WTC11 (cell line): ENCODE results near the gene PIAS2. TPM values are rescaled to one million over a fixed set of nuclear protein-coding genes. Genes with fewer than 3 reads are reported as not detected.

ENCODE experiments used
- ATAC-seq: fragments of 200-7000 bp; cut with Tn5 transposase; 2 replicates; pipeline ENCODE4 v1.10.0; 2021; ENCODE audit warnings: mild to moderate bottlenecking, moderate library complexity
- CTCF ChIA-PET: fragments of 300-600 bp; sonication (Branson Sonifier 250); formaldehyde crosslinking; loops from one replicate; lab custom pipeline; 2021; ENCODE audit warnings: antibody characterized with exemption; lab: Charles Lee
- POLR2A ChIA-PET: fragments of 350-600 bp; sonication (Branson Sonifier 250); formaldehyde crosslinking; loops from one replicate; lab custom pipeline; 2021; ENCODE audit warnings: antibody characterized with exemption; lab: Charles Lee
- DNase-seq: peaks from one replicate; pipeline ENCODE4 v3.0.0; 2021; ENCODE audit warnings: low spot score
- H3K27ac Mint-ChIP-seq: 2 replicates; pipeline ENCODE4 v1.8.0; 2021; ENCODE audit warnings: mixed read lengths
- H3K27me3 Mint-ChIP-seq: 2 replicates; pipeline ENCODE4 v1.8.0; 2021; ENCODE audit warnings: low read depth, mild to moderate bottlenecking, moderate library complexity, mixed read lengths
- H3K36me3 Mint-ChIP-seq: 2 replicates; pipeline ENCODE4 v1.8.0; 2021; ENCODE audit warnings: mixed read lengths
- H3K4me1 Mint-ChIP-seq: 2 replicates; pipeline ENCODE4 v1.8.0; 2022; ENCODE audit warnings: mixed read lengths
- H3K4me3 Mint-ChIP-seq: 2 replicates; pipeline ENCODE4 v1.8.0; 2021; ENCODE audit warnings: mild to moderate bottlenecking, moderate library complexity, mixed read lengths
- H3K9me3 Mint-ChIP-seq: 2 replicates; pipeline ENCODE4 v1.8.0; 2021; ENCODE audit warnings: mixed read lengths
- ATF2 ChIP-seq: sonication (generic); formaldehyde crosslinking; IDR thresholded peaks from 2 replicates; pipeline ENCODE4 v1.8.1; 2022; ENCODE audit warnings: low read depth, missing genetic modification reagents, borderline replicate concordance
- CREB1 ChIP-seq: sonication (generic); formaldehyde crosslinking; IDR thresholded peaks from 2 replicates; pipeline ENCODE4 v1.8.0; 2023; ENCODE audit warnings: mild to moderate bottlenecking, missing genetic modification reagents
- ETV6 ChIP-seq: sonication (generic); formaldehyde crosslinking; IDR thresholded peaks from 2 replicates; pipeline ENCODE4 v1.8.1; 2022; ENCODE audit warnings: mild to moderate bottlenecking, missing genetic modification reagents
- FOXP1 ChIP-seq: sonication (generic); formaldehyde crosslinking; IDR thresholded peaks from 2 replicates; pipeline ENCODE4 v1.8.0; 2022; ENCODE audit warnings: missing genetic modification reagents, mild to moderate bottlenecking, moderate library complexity, borderline replicate concordance
- KAT7 ChIP-seq: sonication (generic); formaldehyde crosslinking; IDR thresholded peaks from 2 replicates; pipeline ENCODE4 v1.8.1; 2023; ENCODE audit warnings: missing genetic modification reagents, mild to moderate bottlenecking, borderline replicate concordance
- MXD4 ChIP-seq: fragments of 250-450 bp; sonication (Bioruptor Pico); IDR thresholded peaks from 2 replicates; pipeline ENCODE4 v1.8.0; 2021; ENCODE audit warnings: mild to moderate bottlenecking, moderate library complexity, borderline replicate concordance
- MYBL2 ChIP-seq: sonication (generic); formaldehyde crosslinking; IDR thresholded peaks from 2 replicates; pipeline ENCODE4 v1.8.1; 2023; ENCODE audit warnings: mild to moderate bottlenecking, moderate library complexity, missing genetic modification reagents
- ZNF121 ChIP-seq: sonication (generic); formaldehyde crosslinking; IDR thresholded peaks from 2 replicates; pipeline ENCODE4 v1.8.0; 2023; ENCODE audit warnings: missing genetic modification reagents
- ZNF219 ChIP-seq: sonication (generic); formaldehyde crosslinking; IDR thresholded peaks from 2 replicates; pipeline ENCODE4 v1.8.0; 2023; ENCODE audit warnings: missing genetic modification reagents, mild to moderate bottlenecking, borderline replicate concordance
- ZNF232 ChIP-seq: sonication (generic); formaldehyde crosslinking; IDR thresholded peaks from 2 replicates; pipeline ENCODE4 v1.8.0; 2022; ENCODE audit warnings: mild to moderate bottlenecking, missing genetic modification reagents
- ZNF317 ChIP-seq: sonication (generic); formaldehyde crosslinking; IDR thresholded peaks from 2 replicates; pipeline ENCODE4 v1.8.1; 2023; ENCODE audit warnings: low read depth, mild to moderate bottlenecking, moderate library complexity, missing genetic modification reagents, borderline replicate concordance
- ZNF671 ChIP-seq: fragments of 250-450 bp; sonication (Bioruptor Pico); IDR thresholded peaks from 2 replicates; pipeline ENCODE4 v1.8.0; 2021; ENCODE audit warnings: mild to moderate bottlenecking
- total RNA-seq: library from RNA; stranded (reverse); gene quantifications from 3 replicates; pipeline ENCODE4 v1.2.3, GENCODE V29; 2021
- TF ChIP-seq, protein P1 (sequence below): sonication (generic); formaldehyde crosslinking; IDR thresholded peaks from 2 replicates; pipeline ENCODE4 v1.8.0; 2022; ENCODE audit warnings: mild to moderate bottlenecking, missing genetic modification reagents
- TF ChIP-seq, protein P2 (sequence below): fragments of 200-600 bp; IDR thresholded peaks from 2 replicates; pipeline ENCODE4 v1.8.0; 2022; ENCODE audit warnings: antibody characterized with exemption
- TF ChIP-seq, protein P3 (sequence below): sonication (generic); formaldehyde crosslinking; IDR thresholded peaks from 2 replicates; pipeline ENCODE4 v1.8.0; 2022; ENCODE audit warnings: mild to moderate bottlenecking, missing genetic modification reagents
- TF ChIP-seq, protein P4 (sequence below): sonication (generic); formaldehyde crosslinking; IDR thresholded peaks from 2 replicates; pipeline ENCODE4 v1.8.0; 2023; ENCODE audit warnings: mild to moderate bottlenecking, missing genetic modification reagents
- TF ChIP-seq, protein P5 (sequence below): sonication (generic); formaldehyde crosslinking; IDR thresholded peaks from 2 replicates; pipeline ENCODE4 v1.8.1; 2022; ENCODE audit warnings: mild to moderate bottlenecking, missing genetic modification reagents, moderate library complexity, borderline replicate concordance
- TF ChIP-seq, protein P6 (sequence below): sonication (generic); formaldehyde crosslinking; conservative IDR thresholded peaks from 2 replicates; pipeline ENCODE4 v1.8.1; 2022; ENCODE audit warnings: mild to moderate bottlenecking, missing genetic modification reagents
- TF ChIP-seq, protein P7 (sequence below): sonication (generic); formaldehyde crosslinking; IDR thresholded peaks from 2 replicates; pipeline ENCODE4 v1.8.1; 2022; ENCODE audit warnings: low read depth, mild to moderate bottlenecking, moderate library complexity, missing genetic modification reagents, borderline replicate concordance
- TF ChIP-seq, protein P8 (sequence below): sonication (generic); formaldehyde crosslinking; IDR thresholded peaks from 2 replicates; pipeline ENCODE4 v1.8.1; 2023; ENCODE audit warnings: mild to moderate bottlenecking, missing genetic modification reagents, moderate library complexity

PIAS2 gene
- total RNA-seq, 1 experiment from 2014 or later = 50.7 TPM

DNA sequence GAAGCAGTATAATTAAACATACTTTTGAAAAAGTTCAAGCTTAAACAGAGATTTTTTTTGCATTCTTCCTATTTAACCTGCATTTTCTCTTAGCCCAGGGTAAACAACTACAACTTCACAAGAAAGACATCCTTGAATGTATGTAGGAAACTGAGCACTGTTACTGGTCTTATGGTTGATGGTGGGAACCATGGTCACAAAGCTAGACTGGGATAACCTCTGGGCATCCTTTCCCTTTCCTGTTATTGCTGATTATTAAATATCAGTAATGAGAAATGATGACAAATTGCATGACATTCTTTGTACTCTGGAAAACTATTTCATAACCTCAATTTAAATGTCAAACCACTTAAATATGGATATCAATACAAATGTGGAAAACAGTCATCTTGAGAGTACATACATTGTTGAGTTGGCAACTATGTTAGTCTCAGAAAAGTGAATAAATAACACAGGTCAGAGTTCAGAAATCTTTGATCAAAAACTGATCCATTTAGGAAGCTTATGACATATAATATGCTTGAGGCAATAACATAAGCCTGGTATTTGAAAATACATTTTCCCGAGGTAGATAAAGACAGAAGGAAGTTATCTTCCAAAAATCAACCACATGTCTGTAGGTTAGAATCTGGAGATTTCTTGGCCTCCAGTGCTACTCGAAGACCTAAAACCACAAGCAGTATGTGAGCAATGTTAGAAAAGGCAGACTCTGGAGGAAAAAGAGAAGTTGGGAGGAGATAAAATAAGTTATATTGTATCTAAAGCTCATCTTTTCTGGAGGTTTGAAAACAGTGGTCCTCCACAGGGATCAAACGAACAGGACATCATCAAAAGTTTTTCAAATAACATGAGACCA, 95.2 kb downstream of the PIAS2 start:
- ChIA-PET POLR2A (interaction anchor here (0.6 kb wide), 1 partner anchor 130 kb away, joined by 4 read pairs; no protein-coding TSS in a partner anchor), CTCF (no interaction called here)
- no peak for DNase-seq
- H3K9me3 Mint-ChIP-seq = no peaks in the 10 kb centered on the region
- H3K27me3 Mint-ChIP-seq = no peaks in the 10 kb centered on the region
- H3K36me3 Mint-ChIP-seq = peaks cover 13% of the 10 kb centered on the region
- H3K27ac Mint-ChIP-seq = 0 out of 2 replicates have a peak overlapping the region, but pooled peaks have one; percentile 63
- H3K4me3 Mint-ChIP-seq = no peak overlapping the region
- ATAC-seq = no peak
- no peaks in the 10 kb centered on the region for H3K4me1 Mint-ChIP-seq
- TF ChIP-seq, protein P1, sequence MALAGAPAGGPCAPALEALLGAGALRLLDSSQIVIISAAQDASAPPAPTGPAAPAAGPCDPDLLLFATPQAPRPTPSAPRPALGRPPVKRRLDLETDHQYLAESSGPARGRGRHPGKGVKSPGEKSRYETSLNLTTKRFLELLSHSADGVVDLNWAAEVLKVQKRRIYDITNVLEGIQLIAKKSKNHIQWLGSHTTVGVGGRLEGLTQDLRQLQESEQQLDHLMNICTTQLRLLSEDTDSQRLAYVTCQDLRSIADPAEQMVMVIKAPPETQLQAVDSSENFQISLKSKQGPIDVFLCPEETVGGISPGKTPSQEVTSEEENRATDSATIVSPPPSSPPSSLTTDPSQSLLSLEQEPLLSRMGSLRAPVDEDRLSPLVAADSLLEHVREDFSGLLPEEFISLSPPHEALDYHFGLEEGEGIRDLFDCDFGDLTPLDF (CRISPR knock-in tag) = no peak
- no peak for TF ChIP-seq MYBL2 (CRISPR knock-in tag)
- TF ChIP-seq, protein P2, sequence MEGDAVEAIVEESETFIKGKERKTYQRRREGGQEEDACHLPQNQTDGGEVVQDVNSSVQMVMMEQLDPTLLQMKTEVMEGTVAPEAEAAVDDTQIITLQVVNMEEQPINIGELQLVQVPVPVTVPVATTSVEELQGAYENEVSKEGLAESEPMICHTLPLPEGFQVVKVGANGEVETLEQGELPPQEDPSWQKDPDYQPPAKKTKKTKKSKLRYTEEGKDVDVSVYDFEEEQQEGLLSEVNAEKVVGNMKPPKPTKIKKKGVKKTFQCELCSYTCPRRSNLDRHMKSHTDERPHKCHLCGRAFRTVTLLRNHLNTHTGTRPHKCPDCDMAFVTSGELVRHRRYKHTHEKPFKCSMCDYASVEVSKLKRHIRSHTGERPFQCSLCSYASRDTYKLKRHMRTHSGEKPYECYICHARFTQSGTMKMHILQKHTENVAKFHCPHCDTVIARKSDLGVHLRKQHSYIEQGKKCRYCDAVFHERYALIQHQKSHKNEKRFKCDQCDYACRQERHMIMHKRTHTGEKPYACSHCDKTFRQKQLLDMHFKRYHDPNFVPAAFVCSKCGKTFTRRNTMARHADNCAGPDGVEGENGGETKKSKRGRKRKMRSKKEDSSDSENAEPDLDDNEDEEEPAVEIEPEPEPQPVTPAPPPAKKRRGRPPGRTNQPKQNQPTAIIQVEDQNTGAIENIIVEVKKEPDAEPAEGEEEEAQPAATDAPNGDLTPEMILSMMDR = no peak
- TF ChIP-seq, protein P3, sequence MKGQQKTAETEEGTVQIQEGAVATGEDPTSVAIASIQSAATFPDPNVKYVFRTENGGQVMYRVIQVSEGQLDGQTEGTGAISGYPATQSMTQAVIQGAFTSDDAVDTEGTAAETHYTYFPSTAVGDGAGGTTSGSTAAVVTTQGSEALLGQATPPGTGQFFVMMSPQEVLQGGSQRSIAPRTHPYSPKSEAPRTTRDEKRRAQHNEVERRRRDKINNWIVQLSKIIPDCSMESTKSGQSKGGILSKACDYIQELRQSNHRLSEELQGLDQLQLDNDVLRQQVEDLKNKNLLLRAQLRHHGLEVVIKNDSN (CRISPR knock-in tag) = no peak
- TF ChIP-seq ETV6 (CRISPR knock-in tag) = no peak
- TF ChIP-seq ZNF232 (CRISPR knock-in tag) = no peak
- TF ChIP-seq ZNF121 (CRISPR knock-in tag) = no peak
- TF ChIP-seq, protein P4, sequence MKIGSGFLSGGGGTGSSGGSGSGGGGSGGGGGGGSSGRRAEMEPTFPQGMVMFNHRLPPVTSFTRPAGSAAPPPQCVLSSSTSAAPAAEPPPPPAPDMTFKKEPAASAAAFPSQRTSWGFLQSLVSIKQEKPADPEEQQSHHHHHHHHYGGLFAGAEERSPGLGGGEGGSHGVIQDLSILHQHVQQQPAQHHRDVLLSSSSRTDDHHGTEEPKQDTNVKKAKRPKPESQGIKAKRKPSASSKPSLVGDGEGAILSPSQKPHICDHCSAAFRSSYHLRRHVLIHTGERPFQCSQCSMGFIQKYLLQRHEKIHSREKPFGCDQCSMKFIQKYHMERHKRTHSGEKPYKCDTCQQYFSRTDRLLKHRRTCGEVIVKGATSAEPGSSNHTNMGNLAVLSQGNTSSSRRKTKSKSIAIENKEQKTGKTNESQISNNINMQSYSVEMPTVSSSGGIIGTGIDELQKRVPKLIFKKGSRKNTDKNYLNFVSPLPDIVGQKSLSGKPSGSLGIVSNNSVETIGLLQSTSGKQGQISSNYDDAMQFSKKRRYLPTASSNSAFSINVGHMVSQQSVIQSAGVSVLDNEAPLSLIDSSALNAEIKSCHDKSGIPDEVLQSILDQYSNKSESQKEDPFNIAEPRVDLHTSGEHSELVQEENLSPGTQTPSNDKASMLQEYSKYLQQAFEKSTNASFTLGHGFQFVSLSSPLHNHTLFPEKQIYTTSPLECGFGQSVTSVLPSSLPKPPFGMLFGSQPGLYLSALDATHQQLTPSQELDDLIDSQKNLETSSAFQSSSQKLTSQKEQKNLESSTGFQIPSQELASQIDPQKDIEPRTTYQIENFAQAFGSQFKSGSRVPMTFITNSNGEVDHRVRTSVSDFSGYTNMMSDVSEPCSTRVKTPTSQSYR (CRISPR knock-in tag) = no peak
- no peak for TF ChIP-seq ZNF671
- TF ChIP-seq ATF2 (CRISPR knock-in tag) = no peak

- Mint-ChIP-seq H3K27me3 (no peaks in the 10 kb centered on the region), H3K4me1 (no peaks in the 10 kb centered on the region), H3K36me3 (peaks cover 10% of the 10 kb centered on the region; the same call in 1 of the 2 replicates), H3K4me3 (no peak overlapping the region), H3K9me3 (no peaks in the 10 kb centered on the region), H3K27ac (no peak overlapping the region)
- CTCF ChIA-PET = no interaction called here
- DNase-seq = no peak
- ATAC-seq = no peak
- POLR2A ChIA-PET = no interaction called here
- no peak for TF ChIP-seq FOXP1
- no peak for TF ChIP-seq KAT7 (CRISPR knock-in tag)
- TF ChIP-seq, protein P5, sequence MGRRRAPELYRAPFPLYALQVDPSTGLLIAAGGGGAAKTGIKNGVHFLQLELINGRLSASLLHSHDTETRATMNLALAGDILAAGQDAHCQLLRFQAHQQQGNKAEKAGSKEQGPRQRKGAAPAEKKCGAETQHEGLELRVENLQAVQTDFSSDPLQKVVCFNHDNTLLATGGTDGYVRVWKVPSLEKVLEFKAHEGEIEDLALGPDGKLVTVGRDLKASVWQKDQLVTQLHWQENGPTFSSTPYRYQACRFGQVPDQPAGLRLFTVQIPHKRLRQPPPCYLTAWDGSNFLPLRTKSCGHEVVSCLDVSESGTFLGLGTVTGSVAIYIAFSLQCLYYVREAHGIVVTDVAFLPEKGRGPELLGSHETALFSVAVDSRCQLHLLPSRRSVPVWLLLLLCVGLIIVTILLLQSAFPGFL (CRISPR knock-in tag) = no peak
- no peak for TF ChIP-seq ZNF317 (CRISPR knock-in tag)
- no peak for TF ChIP-seq ATF2 (CRISPR knock-in tag)
- TF ChIP-seq, protein P6, sequence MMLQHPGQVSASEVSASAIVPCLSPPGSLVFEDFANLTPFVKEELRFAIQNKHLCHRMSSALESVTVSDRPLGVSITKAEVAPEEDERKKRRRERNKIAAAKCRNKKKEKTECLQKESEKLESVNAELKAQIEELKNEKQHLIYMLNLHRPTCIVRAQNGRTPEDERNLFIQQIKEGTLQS = no peak
- TF ChIP-seq, protein P7, sequence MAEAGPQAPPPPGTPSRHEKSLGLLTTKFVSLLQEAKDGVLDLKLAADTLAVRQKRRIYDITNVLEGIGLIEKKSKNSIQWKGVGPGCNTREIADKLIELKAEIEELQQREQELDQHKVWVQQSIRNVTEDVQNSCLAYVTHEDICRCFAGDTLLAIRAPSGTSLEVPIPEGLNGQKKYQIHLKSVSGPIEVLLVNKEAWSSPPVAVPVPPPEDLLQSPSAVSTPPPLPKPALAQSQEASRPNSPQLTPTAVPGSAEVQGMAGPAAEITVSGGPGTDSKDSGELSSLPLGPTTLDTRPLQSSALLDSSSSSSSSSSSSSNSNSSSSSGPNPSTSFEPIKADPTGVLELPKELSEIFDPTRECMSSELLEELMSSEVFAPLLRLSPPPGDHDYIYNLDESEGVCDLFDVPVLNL = no peak
- TF ChIP-seq ZNF219 (CRISPR knock-in tag) = no peak
- no peak for TF ChIP-seq CREB1 (CRISPR knock-in tag)
- TF ChIP-seq, protein P8, sequence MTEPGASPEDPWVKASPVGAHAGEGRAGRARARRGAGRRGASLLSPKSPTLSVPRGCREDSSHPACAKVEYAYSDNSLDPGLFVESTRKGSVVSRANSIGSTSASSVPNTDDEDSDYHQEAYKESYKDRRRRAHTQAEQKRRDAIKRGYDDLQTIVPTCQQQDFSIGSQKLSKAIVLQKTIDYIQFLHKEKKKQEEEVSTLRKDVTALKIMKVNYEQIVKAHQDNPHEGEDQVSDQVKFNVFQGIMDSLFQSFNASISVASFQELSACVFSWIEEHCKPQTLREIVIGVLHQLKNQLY = no peak
- no peak for TF ChIP-seq MXD4
Observed at GRCh38 chr18:46820863-46821262, 96.4 kb downstream of the PIAS2 start.
